ENCODE measurements around the gene SHISA3.
"Not testable (repeated sequence)": the region's sequence is repeated elsewhere in the genome, so short reads cannot be mapped to it uniquely, and the experiment has no call there.

SHISA3 gene

GRCh38 chr4:42396752-42397634 lies at the start of gene SHISA3:
Gene SHISA3, plus strand, starts transcription at chr4:42397488. Its CDS starts 569 bp downstream, at chr4:42398057.
- no peak for DNase-seq (ENCODE audit: low spot score)

GRCh38 chr4:42348247-42348646 lies 49.0 kb upstream of the SHISA3 start:
- no peak for DNase-seq (ENCODE audit: low spot score)

- no peak for DNase-seq (ENCODE audit: low spot score)
Measured at GRCh38 chr4:42348692-42349091, 48.6 kb upstream of the SHISA3 start.

DNA sequence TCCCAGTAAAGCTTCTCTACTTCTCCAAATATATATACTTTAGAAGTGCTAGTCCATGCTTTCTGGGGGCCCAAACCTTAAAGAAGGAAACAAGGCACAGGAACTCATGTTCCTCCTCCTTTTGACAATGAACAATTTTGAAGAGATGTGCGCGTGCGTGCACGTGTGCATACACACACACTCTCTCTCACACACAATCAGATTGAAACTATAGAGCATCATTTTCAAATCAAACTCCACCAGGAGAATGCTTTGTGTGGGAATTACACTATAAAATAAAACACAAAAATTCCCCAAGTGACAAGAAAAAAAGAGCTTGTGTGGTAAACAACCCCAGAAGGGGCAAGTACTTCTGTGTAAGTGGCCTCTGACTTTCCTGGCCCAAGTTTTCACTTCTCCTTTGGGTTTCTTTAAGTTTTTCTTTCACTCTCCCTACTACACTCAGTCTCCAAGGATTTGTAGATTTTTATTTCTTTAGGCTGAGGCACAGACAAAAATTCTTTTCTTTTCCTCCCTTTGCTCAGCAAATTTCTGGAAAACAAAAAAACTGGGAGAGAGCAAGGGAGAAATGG lies 46.6 kb upstream of the SHISA3 start:
- no peak for DNase-seq (ENCODE audit: low spot score)

- DNase-seq (ENCODE audit: low spot score), result no peak
Measured at GRCh38 chr4:42352049-42352448, 45.2 kb upstream of the SHISA3 start.

DNA sequence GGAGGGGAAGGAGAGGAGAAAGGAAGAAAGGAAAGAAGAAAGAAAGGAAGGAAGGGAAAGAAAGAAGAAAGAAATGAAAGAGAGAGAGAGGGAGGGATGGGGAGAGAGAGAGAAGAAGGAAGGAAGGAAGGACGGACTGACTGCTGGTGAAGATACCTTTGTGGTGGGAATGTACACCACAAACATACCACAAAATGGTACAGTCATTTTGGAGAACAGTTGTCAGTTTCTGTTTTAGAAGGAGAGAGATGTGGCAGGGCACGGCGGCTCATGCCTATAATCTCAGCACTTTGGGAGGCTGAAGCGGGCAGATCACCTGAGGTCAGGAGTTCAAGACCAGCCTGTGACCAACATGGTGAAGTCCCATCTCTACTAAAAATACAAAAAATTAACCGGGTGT lies 40.0 kb upstream of the SHISA3 start:
- DNase-seq (ENCODE audit: low spot score), result no peak

DNA sequence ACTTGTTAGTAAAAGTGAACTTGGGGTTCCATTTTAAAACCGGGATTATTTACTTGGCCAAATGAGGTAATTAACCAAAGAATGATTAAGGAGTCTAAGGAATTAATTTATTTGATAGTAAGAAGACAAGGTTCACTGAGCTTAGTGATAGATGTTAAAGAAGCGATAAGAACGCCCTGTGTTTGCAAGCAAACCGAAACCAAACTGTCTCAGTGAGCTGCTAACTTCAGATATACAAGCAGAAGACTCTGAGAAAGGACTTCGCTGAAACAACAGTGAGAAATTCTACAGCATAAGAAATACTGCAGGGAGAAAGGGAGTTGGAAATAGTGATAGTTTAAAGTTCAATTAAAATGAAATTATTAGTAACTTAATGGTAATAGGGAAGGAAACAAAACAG lies 37.6 kb upstream of the SHISA3 start:
- no peak for DNase-seq (ENCODE audit: low spot score)

DNA sequence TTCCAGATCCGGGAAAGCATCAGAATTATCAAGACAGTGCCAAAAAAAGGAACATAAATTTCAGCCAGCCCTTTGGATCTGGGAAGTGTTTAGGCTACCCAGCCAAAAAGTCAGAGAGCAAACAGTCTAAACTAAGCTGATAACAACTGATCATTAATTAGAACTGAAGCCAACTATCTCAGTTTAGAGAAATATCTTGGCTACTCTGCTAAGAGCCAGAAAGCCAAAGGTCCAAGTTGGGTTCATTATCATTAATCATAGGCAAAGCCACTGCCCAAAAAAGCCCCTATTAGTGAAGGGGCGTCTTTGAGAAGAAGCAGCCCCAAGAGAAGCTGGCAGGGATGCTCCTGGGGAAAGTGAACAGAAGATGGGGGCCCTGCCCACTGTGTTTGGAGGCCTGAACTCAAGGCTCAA lies 37.0 kb upstream of the SHISA3 start:
- DNase-seq (ENCODE audit: low spot score), result no peak

DNA sequence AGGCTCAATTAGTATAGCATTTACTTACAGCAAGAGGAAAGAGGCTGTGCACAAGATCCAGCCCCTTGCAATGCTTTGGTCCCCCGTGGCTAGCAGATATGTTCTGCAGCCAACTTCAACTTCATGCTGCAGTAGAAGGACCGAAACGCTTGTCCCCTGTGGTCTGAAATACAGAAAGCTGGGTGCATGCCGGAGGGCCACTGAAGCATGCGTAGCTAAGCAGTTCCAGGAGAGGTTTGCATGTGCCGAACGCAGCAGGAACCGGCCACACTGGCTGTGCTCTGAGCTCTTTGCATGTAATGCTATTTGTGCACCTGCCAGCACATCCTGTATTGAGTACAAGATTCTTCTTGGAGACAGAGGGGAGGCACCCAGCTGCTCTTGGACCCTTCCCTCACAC lies 35.8 kb upstream of the SHISA3 start:
- no peak for DNase-seq (ENCODE audit: low spot score)

GRCh38 chr4:42362591-42362990 lies 34.7 kb upstream of the SHISA3 start:
- DNase-seq (ENCODE audit: low spot score), result no peak

DNA sequence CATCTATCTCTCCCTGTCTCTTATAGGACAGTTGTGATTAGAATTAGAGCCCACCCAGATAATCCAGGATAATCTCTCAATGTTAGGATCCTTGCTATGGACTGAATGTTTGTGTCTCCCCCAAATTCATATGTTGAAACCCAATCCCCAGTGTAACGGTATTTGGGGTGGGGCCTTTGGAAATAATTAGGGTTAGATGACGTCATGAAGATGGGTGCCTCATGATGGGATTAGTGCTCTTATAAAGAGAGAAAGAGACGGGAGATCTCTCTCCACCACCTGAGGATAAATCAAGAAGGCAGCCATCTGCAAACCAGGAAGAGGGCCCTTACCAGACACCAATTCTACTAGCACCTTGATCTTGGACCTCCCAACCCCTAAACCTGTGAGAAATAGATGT lies 33.7 kb upstream of the SHISA3 start:
- no peak for DNase-seq (ENCODE audit: low spot score)

- DNase-seq (ENCODE audit: low spot score), result no peak
Measured at GRCh38 chr4:42364266-42365053, 32.8 kb upstream of the SHISA3 start.

DNA sequence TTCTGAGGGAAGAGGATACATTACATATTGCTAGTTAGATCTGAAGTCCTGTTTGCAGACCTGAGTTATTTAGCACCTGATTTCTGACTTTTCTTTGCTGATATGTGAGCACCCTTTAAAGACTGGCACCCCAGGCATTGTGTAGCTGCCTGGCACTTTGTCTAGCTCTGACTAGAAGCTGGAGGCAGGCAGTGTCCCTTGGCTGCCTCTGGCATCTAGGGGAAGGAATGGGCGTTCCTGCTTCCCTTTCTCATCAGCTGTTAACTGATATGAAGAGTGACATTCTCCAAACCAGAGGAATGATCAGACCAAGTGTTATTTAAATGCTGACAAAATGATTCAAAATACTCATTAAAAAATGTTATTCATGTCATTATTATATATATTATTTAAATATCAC lies 30.3 kb upstream of the SHISA3 start:
- no peak for DNase-seq (ENCODE audit: low spot score)

DNA sequence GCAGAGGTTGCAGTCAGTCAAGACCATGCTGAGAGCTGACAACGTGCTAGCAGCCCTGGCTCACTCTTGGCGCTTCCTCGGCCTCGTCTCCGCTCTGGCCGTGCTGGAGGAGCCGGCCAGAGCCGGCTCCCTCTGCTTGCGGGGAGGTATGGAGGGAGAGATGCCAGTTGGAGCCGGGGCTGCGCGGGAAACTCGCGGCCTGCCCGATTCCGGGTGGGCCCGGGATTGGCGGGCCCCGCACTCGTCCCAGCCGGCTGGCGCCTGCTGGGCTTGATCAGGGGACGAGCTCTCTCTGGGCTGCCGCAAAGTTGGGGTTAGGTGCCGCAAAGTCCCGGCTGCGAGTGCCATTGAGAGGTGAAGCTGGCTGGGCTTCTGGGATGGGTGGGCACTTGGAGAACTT lies 27.8 kb upstream of the SHISA3 start:
- no peak for DNase-seq (ENCODE audit: low spot score)

DNA sequence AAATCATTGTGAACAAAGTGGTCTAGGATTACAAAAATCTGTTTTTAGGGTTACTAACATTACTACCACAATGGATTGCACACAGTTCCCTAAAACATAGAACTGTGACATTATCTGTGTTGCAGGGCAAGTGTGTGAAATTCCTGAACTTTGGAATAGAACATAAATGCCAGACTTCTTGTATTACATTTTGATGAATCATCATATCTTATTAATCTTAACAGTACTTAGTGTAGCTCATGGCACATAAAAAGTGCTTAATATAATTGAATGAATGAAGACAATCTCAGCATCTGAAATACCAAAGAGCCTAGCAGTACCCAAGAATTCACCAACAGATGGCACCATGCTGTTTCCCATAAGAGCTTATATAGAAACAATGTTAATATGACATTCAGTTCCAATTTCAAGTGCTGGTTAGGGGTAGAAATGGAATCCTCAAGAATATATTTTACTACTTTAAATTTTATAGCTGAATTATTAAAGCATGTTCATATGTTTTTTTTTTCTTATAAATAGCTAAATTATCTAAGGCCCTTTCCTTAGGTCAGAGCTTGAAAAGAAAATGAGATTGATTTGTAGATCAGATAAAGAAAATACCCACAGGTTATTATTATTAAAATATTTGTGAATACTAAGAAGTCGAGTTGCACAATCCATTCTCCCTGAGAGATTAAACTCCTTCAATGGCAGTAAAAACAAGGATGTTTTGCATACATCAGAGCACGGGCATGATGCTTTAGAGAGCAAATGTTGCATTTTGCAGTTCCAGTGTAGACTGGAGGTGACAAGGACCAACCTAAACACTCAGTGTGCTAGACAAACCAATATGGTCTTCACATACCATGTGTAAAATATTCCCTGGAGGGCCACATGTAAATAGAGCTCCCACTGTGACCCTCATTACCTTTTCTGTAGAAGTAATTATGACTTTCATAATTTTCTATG lies 25.7 kb upstream of the SHISA3 start:
- DNase-seq (ENCODE audit: low spot score), result no peak

- DNase-seq (ENCODE audit: low spot score), result not testable (repeated sequence)
Measured at GRCh38 chr4:42372303-42372702, 25.0 kb upstream of the SHISA3 start.

DNA sequence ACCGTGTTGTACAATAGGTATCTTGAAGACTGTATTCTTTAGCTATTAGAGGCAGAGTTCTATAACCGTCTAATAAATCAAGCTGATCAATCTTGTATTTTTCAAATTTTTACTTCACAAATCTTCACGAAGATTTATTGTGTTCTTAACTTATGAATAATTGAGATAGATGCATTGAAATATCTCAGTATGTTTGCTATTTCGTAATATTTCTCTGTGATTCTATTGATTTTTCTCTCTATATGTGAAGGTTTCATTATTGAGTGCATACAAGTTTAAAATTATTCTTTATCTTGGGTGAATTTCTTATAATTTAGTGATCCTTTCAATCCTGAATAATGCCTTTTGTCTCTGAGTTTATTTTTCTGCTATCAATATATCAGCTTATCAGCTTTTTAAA lies 19.8 kb upstream of the SHISA3 start:
- DNase-seq (ENCODE audit: low spot score), result no peak

- DNase-seq (ENCODE audit: low spot score), result no peak
Measured at GRCh38 chr4:42381666-42382065, 15.6 kb upstream of the SHISA3 start.

GRCh38 chr4:42385516-42385915 lies 11.8 kb upstream of the SHISA3 start:
- DNase-seq (ENCODE audit: low spot score), result no peak

DNA sequence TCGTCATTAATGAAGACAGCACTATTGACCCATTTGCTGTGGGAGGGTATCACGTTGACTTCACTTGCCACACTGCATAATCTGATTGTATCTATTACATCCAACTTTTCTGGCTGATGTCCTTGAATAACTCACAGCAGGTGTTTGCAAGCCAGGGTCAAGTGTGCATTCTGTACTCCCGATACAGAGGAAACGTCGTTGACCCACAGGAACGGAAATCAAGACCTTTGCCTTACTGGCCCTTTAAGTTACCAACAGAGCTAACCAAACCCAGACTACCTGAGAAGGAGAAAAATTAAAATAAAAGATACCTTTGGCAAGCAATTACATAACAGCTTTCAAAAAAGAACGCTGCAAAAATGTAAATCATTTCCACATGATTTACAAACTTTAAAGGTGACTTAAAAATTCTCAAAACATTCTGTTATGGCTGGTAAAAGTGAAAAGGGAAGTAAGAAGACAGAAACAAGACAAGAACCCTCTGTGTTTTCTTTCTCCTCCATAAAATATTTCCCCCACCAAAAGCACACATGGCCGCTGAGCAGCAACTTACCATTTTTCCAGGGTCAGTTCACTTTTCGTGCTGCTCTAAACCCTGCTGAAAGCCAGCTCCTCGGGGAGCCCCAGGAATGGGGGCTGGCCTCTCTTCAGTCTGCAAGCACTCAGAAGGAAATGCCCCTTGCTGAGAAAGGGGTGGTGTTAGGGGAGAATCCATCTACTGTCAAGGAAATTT lies 6.5 kb upstream of the SHISA3 start:
- DNase-seq (ENCODE audit: low spot score), result no peak

DNA sequence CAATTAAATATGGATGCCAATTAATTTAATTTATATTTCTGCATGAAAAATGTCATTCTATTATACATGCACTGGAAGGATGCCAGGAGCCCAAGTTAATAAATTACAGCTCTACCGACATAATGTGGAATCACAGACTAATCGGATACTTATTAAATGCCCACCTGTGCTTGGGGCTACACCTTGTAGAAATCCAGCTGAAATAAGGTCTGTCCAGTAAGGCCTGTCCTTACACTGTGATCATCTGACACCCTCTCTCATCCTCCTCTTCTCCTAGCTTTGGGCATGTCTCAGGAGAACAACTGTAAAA lies 6.0 kb upstream of the SHISA3 start:
- DNase-seq (ENCODE audit: low spot score), result no peak

Measured in CD4-positive, alpha-beta T cell treated with Interleukin-2 at 100 ng/mL for 4 hours (primary cell).